ENCODE measurements around the gene HMGCL. TPM values are rescaled to one million over a fixed set of nuclear protein-coding genes. Genes with fewer than 3 reads are reported as not detected.
"Not testable (repeated sequence)": the region's sequence is repeated elsewhere in the genome, so short reads cannot be mapped to it uniquely, and the experiment has no call there.

The HMGCL gene
- 20.5 and 27.0 TPM in 2 replicates for total RNA-seq (2014; rRNA removed; shearing (Covaris generic))

DNA sequence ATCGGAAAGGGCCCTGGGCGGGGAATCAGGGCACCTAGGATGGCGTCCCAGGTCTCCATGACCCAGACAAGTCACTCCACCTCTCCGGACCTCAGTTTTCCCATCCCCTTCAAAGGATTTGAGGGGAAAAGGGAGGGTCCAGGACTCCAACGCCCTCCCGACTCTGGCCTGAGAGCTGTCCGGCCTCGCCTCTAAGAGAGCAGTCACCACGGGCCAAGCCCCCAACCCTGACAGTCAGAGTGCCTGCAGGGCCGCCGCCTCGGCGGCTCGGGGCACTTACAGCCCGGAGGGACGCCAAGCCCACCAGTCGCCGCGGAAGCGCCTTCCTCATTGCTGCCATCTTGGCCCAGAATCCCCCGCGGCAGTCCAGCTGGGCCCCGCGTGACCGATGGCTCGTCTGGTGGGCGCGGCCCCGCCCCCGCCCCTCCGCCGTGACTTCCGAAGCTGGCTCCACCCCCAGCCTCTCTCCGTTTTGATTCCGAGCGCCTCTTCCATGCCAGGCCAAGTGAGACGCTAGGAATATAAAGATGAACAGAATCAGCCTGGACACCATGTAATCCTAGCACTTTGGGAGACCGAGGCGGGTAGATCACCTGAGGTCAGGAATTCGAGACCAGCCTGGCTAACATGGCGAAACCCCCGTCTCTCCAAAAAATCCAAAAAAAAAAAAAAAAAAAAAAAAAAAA lies at the start of gene HMGCL:
HMGCL (minus strand) TSS at position 354 of the 686 bp plus-strand sequence; CDS start at position 340, 14 bp downstream.
- peak; percentile 96 for DNase-seq (ENCODE audit: low read depth)

- no peak for DNase-seq (ENCODE audit: low read depth)
Measured at GRCh38 chr1:23872421-23872820, 47.2 kb upstream of the HMGCL start.

GRCh38 chr1:23869051-23869450 lies 43.8 kb upstream of the HMGCL start:
- DNase-seq (ENCODE audit: low read depth): no peak

- peak; percentile 40 for DNase-seq (ENCODE audit: low read depth)
Measured at GRCh38 chr1:23868557-23869016, 43.4 kb upstream of the HMGCL start.

- peak; percentile 95 for DNase-seq (ENCODE audit: low read depth)
Measured at GRCh38 chr1:23867895-23868556, 42.8 kb upstream of the HMGCL start, which contains the start of gene FUCA1. Gene FUCA1, minus strand, starts transcription at chr1:23868290. Its CDS starts 4 bp downstream, at chr1:23868286.

DNA sequence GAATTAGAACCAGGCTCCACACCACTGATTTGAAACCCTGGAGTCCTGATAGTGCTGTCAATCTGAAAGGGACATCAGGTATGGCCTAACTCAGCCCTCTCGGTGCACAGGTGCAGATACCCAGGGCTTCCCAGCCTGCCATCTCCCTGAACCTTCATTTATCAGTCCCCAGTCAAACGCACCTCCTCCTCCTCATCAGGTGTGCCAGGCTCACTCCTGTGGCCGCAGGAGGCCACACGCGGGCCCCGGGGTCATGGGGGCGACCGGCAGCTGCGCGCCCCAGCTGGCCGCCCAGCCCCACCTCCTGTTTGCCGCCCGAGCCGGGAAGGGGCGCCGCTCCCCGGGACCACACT lies 42.3 kb upstream of the HMGCL start:
- no peak for DNase-seq (ENCODE audit: low read depth)

DNA sequence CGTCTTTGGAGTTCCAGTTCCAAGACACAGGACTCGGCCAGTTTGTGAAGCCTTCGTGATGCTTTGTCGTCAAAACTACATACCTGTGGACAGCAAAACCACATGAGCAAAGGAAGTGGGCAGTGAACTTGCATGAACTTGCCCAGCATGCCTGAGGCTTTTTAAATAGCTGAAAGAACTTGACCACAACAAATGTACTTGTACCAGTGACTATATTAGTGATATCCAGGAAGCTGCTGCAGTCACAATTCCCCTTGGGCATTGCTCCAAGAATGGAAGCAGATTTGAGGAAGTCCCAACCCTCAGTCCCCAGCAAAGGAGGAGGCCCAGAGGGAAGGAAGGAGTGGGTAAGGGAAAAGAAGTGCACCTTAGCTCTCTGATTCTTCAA lies 40.3 kb upstream of the HMGCL start:
- DNase-seq (ENCODE audit: low read depth): peak; percentile 79

GRCh38 chr1:23864801-23865542 lies 39.7 kb upstream of the HMGCL start:
- DNase-seq (ENCODE audit: low read depth): no peak

DNA sequence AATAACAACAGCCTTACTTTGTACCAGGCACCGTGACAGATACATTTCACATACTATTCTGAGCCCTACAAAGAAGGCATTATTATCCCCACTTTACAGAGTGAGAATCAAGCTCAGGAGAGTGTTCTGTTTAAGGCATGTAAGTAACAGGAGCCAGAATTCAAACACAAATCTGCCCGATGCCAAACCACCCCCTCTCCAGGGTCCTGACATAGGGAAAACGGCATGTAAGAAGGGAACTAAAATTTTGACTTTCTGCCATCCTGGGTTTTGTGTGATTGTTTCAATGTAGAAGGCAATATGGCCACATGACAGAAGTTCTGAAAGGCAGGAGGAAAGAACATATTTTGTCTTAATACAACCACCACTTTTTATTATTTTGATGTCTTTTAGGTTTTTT lies 37.4 kb upstream of the HMGCL start:
- no peak for DNase-seq (ENCODE audit: low read depth)

DNA sequence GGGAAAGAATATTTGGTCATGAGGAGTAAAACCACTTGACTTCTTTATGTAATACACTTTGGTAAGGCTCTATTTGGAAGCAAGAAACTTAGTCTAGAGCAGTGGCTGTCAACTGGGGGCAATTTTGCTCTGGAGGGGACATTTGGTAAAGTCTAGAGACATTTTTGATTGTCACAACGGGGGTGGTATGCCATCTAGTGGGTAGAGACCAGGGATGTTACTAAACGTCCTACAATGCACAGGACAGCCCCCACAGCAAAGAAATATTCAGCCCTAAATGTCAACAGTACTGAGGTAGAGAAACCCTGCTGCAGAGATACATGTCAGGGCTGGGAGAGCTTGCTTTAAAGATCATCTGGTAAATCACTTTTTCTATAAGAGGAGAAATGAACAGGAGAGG lies 29.3 kb upstream of the HMGCL start:
- DNase-seq (ENCODE audit: low read depth): peak; percentile 7

- not testable (repeated sequence) for DNase-seq (ENCODE audit: low read depth)
Measured at GRCh38 chr1:23853124-23853523, 27.9 kb upstream of the HMGCL start.

GRCh38 chr1:23851406-23851805 lies 26.2 kb upstream of the HMGCL start:
- DNase-seq (ENCODE audit: low read depth): not testable (repeated sequence)

GRCh38 chr1:23848673-23849616 lies 23.7 kb upstream of the HMGCL start:
- DNase-seq (ENCODE audit: low read depth): no peak

DNA sequence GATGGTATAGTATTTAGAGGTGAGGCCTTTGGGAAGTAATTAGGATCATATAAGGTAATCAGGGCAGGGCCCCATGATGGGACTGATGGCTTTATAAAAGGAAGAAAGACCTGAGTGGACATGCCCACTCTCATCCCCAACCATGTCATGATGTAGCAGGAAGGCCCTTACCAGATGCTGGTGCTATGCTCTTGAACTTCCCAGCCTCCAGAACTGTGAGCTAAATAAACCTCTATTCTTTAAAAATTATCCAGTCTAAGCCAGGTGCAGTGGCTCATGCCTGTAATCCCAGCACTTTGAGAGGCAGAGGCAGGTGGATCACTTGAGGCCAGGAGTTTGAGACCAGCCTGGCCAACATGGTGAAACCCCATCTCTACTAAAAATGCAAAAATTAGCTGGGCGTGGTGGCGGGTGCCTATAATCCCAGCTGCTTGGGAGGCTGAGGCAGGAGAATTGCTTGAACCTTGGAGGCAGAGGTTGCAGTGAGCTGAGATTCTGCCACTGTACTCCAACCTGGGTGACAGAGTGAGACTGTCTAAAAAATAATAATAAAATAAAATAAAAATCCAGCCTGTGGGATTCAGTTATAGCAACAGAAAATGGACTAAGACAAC lies 22.4 kb upstream of the HMGCL start:
- DNase-seq (ENCODE audit: low read depth): not testable (repeated sequence)

- DNase-seq (ENCODE audit: low read depth): no peak
Measured at GRCh38 chr1:23845163-23845562, 19.9 kb upstream of the HMGCL start.

GRCh38 chr1:23843644-23844043 lies 18.4 kb upstream of the HMGCL start:
- DNase-seq (ENCODE audit: low read depth): no peak

- DNase-seq (ENCODE audit: low read depth): peak; percentile 83
Measured at GRCh38 chr1:23838401-23838866, 13.2 kb upstream of the HMGCL start.

DNA sequence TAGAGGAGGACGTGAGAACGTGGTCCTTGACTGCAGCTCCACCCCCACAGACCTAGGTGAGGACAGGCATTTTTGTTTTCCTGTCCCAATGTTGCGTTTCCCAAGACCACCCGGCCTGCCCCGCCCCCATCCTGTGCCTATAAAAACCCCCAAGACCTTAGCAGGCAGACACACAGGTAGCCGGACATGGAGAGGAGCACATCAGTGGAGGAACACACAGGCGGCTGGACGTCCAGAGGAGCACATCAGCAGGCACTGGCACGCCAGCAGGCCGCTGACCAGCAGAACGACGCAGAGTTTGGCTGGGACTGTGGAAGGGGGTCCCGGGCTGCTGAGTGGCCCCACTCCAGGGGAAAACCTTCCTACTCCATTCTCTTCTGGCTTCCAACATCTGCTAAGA lies 12.7 kb upstream of the HMGCL start:
- no peak for DNase-seq (ENCODE audit: low read depth)

- no peak for DNase-seq (ENCODE audit: low read depth)
Measured at GRCh38 chr1:23836037-23836436, 10.8 kb upstream of the HMGCL start.

DNA sequence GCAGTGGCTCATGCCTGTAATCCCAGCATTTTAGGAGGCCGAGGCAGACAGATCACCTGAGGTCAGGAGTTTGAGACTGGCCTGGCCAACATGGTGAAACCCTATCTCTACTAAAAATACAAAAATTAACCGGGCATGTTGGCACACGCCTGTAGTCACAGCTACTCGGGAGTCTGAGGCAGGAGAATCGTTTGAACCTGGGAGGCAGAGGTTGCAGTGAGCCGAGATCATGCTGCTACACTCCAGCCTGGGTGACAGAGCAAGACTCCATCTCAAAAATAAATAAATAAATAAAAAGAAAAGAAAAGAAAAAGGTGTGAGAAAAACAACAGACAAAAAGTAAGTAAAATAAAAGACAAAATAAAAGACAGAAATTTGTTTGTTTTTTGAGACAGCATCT lies 8.9 kb upstream of the HMGCL start:
- DNase-seq (ENCODE audit: low read depth): not testable (repeated sequence)

DNA sequence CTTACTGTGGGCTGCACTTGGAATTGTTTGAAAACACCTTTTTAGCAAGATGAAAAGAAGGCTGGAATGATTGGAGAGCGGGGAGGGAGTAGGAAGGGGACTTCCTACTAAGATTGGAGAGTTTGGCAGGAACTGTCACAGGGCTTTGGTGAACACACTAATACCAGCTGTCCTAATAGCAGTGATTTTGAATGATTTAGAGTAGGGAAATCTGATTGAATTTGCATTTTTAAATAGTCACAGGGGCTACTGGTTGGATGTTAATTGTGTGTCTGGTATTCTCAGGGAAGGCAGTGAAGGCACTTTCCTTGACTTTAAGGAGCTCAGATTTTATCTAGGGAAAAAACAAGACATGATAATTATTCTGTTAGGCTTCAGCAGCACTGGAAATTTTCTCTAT lies 2.5 kb upstream of the HMGCL start:
- DNase-seq (ENCODE audit: low read depth): no peak
